ENCODE results near the gene MYRIP. TPM values are rescaled to one million over a fixed set of nuclear protein-coding genes. Genes with fewer than 3 reads are reported as not detected.

Gene MYRIP
- total RNA-seq, 4 donors from 2014 or later, result 1.4 to 4.4 (median 2.8) TPM

DNA sequence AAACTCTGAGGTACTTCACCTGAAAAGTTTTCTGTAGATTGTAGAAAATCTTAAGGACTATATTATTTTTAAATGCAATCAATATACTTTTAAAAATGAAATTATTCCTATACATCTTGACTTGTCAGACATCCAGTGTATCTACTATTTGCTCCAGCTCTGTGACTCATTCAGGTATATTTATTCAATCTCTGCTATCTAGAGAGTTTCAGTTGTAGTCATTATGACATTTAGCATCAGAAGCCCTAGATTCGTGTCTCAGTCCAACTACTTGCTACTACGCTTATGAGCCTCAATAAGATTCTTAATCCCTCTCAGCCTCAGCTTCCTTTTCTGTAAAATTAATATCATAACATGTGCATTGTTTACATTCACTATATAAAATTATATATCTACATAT is 477.8 kb downstream of the MYRIP start:
- no peaks in the 10 kb centered on the region for H3K9me3 ChIP-seq
- WGBS, result 87% methylated on average over 2 of the region's 2 CpGs
- H3K4me3 ChIP-seq, result no peak overlapping the region
- H3K4me1 ChIP-seq, result no peaks in the 10 kb centered on the region
- no peak overlapping the region for H3K27ac ChIP-seq
- no peak for DNase-seq (ENCODE audit: low spot score in 2 of 2)
- no peaks in the 10 kb centered on the region for H3K27me3 ChIP-seq
- no peak for TF ChIP-seq POLR2A (IDR thresholded peaks at IDR 0.05)
- peaks cover 5% of the 10 kb centered on the region for H3K36me3 ChIP-seq

DNA sequence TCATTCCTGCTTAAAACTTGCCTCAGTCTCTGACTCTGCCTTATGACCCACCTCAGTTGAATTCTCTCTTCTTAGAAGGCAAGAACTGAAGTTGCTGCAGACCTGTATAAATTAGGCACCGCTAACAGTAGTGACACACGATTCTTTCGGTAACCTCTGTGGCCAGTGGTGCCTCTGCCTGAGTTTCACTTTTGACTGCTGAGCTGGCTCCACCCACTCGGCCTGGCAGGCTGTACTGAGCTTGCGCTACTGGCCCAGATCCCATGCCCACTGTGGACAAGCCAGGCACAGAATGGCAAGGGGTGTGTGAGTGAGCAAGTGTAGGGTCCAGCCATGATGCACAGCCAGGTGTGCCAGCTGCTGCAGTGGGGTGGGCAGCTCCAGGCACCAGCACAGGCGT is 481.0 kb downstream of the MYRIP start:
- H3K4me1 ChIP-seq, result no peaks in the 10 kb centered on the region
- H3K4me3 ChIP-seq, result no peak overlapping the region
- H3K27ac ChIP-seq, result no peak overlapping the region
- no peaks in the 10 kb centered on the region for H3K9me3 ChIP-seq
- TF ChIP-seq POLR2AphosphoS5 (IDR thresholded peaks at IDR 0.05) (no peak), EP300 (IDR thresholded peaks at IDR 0.05) (no peak), POLR2A (IDR thresholded peaks at IDR 0.05) (no peak)
- TF ChIP-seq, protein P1, sequence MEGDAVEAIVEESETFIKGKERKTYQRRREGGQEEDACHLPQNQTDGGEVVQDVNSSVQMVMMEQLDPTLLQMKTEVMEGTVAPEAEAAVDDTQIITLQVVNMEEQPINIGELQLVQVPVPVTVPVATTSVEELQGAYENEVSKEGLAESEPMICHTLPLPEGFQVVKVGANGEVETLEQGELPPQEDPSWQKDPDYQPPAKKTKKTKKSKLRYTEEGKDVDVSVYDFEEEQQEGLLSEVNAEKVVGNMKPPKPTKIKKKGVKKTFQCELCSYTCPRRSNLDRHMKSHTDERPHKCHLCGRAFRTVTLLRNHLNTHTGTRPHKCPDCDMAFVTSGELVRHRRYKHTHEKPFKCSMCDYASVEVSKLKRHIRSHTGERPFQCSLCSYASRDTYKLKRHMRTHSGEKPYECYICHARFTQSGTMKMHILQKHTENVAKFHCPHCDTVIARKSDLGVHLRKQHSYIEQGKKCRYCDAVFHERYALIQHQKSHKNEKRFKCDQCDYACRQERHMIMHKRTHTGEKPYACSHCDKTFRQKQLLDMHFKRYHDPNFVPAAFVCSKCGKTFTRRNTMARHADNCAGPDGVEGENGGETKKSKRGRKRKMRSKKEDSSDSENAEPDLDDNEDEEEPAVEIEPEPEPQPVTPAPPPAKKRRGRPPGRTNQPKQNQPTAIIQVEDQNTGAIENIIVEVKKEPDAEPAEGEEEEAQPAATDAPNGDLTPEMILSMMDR (IDR thresholded peaks at IDR 0.05), result no peak
- no peak for DNase-seq (ENCODE audit: low spot score in 2 of 2)
- 97% methylated on average over 6 of the region's 6 CpGs for WGBS
- H3K27me3 ChIP-seq, result no peaks in the 10 kb centered on the region
- peaks cover 5% of the 10 kb centered on the region for H3K36me3 ChIP-seq

- 94% methylated on average over 4 of the region's 4 CpGs for WGBS
Measured at GRCh38 chr3:40291471-40291870, 482.1 kb downstream of the MYRIP start.

GRCh38 chr3:40292637-40293349 is 483.4 kb downstream of the MYRIP start:
- no peak overlapping the region for H3K27ac ChIP-seq
- no peaks in the 10 kb centered on the region for H3K9me3 ChIP-seq
- TF ChIP-seq POLR2AphosphoS5 (IDR thresholded peaks at IDR 0.05) (no peak), EP300 (IDR thresholded peaks at IDR 0.05) (no peak), POLR2A (IDR thresholded peaks at IDR 0.05) (no peak)
- TF ChIP-seq, protein P1 (IDR thresholded peaks at IDR 0.05), result no peak
- no peaks in the 10 kb centered on the region for H3K27me3 ChIP-seq
- DNase-seq (ENCODE audit: low spot score in 2 of 2), result no peak
- 55% methylated on average over 4 of the region's 4 CpGs for WGBS
- H3K4me1 ChIP-seq, result no peaks in the 10 kb centered on the region
- H3K36me3 ChIP-seq, result peaks cover 5% of the 10 kb centered on the region
- no peak overlapping the region for H3K4me3 ChIP-seq

More at GRCh38 chr3:40291471-40291870, 482.1 kb downstream of the MYRIP start:
- Histone ChIP-seq H3K4me1 (no peaks in the 10 kb centered on the region), H3K36me3 (peaks cover 5% of the 10 kb centered on the region), H3K27ac (no peak overlapping the region), H3K27me3 (no peaks in the 10 kb centered on the region), H3K9me3 (no peaks in the 10 kb centered on the region), H3K4me3 (no peak overlapping the region)
- TF ChIP-seq EP300 (IDR thresholded peaks at IDR 0.05), result no peak
- TF ChIP-seq POLR2AphosphoS5 (IDR thresholded peaks at IDR 0.05), result no peak
- DNase-seq (ENCODE audit: low spot score in 2 of 2), result no peak

GRCh38 chr3:40294434-40294833 is 485.0 kb downstream of the MYRIP start:
- no peak for TF ChIP-seq POLR2AphosphoS5 (IDR thresholded peaks at IDR 0.05)
- no peak for TF ChIP-seq EP300 (IDR thresholded peaks at IDR 0.05)
- TF ChIP-seq, protein P1 (IDR thresholded peaks at IDR 0.05), result no peak
- no peak for TF ChIP-seq POLR2A (IDR thresholded peaks at IDR 0.05)
- H3K27ac ChIP-seq, result no peak overlapping the region
- no peaks in the 10 kb centered on the region for H3K9me3 ChIP-seq
- peaks cover 5% of the 10 kb centered on the region for H3K36me3 ChIP-seq
- WGBS, result 100% methylated on average over 1 of the region's 1 CpG
- no peaks in the 10 kb centered on the region for H3K27me3 ChIP-seq
- no peak overlapping the region for H3K4me3 ChIP-seq
- DNase-seq (ENCODE audit: low spot score in 2 of 2), result no peak
- H3K4me1 ChIP-seq, result no peaks in the 10 kb centered on the region

GRCh38 chr3:40298075-40298474 is 488.7 kb downstream of the MYRIP start:
- Histone ChIP-seq H3K4me3 (no peak overlapping the region), H3K36me3 (no peaks in the 10 kb centered on the region), H3K27ac (no peak overlapping the region), H3K4me1 (no peaks in the 10 kb centered on the region), H3K27me3 (no peaks in the 10 kb centered on the region), H3K9me3 (no peaks in the 10 kb centered on the region)
- TF ChIP-seq, protein P1 (IDR thresholded peaks at IDR 0.05), result no peak
- no peak for TF ChIP-seq POLR2A (IDR thresholded peaks at IDR 0.05)
- no peak for DNase-seq (ENCODE audit: low spot score in 2 of 2)
- 92% methylated on average over 2 of the region's 2 CpGs for WGBS

Data from suprapubic skin (tissue), 4 donors.